ENCODE measurements around the gene PDZD11. TPM values are rescaled to one million over a fixed set of nuclear protein-coding genes. Genes with fewer than 3 reads are reported as not detected.

Gene PDZD11, protein sequence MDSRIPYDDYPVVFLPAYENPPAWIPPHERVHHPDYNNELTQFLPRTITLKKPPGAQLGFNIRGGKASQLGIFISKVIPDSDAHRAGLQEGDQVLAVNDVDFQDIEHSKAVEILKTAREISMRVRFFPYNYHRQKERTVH
- total RNA-seq (ENCODE audit: low replicate concordance): 32.6 and 51.2 TPM in 2 replicates

DNA sequence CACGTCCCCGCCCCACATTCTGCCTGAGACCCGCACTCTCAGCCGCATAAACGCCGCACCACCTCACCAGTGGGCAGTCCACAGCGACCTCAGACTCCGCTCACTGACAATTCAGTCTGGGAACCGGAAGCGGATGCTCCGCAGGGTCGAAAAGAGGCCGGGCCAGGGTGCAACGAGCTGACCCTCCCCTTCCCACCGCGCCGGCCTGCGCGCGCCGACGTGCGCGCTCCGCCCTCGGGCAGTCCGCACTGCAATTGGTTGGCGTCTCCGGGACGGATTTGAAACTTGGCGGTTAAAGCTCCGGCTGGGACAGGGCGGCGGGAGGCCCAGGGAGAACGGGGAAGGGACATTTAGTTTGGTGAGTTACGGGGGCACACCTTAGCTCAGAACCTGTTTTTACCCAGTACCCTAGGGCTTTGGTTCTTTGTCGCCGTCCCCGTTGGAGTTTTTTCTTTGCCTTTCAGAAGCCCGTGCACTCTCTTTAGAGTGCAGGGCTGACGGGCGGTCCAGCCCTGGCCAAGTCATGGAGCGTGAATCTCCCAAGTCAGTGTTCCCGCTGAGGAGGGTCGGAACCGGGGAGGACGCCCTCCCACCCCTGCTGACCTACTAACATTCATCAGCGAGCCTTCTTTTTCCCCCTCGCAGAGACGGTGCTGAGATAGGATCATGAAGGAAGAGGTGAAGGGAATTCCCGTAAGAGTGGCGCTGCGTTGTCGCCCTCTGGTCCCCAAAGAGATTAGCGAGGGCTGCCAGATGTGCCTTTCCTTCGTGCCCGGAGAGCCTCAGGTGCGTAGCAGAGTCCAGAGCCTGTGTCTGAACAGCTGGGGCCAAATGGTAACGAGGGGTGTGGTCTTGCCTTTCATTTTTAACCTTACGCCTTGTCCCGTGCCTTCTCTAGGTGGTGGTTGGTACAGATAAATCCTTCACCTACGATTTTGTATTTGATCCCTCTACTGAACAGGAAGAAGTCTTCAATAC is at the start of gene PDZD11, which contains the start of gene KIF4A:
TSS of gene PDZD11 (minus strand) at position 135 of the 978 bp plus-strand sequence. CDS start 586 bp downstream, outside the sequence.
TSS of gene KIF4A (plus strand) at position 312 of the 978 bp plus-strand sequence. CDS start at position 667, 355 bp downstream.

DNA sequence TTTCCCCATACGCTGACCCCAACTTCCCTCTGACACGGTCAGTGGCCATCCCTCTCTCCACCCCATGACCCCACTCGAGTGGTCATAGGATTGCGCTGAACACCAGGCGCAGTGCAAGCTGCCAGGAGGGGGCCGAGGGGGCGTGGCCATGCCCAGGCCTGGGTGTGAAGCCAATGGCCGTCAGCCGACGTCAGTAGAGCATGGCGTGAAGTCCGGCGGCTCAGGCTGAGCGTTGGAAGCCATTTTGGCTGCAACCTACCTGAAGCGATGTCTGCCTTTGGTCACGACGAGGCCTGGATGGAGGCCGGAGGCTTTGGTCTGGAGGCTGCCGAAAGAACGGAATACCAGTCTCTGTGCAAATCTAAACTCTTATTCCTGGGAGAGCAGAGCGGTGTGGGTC is 7.8 kb downstream of the PDZD11 start, which contains the start of gene RAB41:
TSS of gene RAB41 (plus strand) at position 222 of the 400 bp plus-strand sequence. CDS start at position 268, 46 bp downstream.

DNA sequence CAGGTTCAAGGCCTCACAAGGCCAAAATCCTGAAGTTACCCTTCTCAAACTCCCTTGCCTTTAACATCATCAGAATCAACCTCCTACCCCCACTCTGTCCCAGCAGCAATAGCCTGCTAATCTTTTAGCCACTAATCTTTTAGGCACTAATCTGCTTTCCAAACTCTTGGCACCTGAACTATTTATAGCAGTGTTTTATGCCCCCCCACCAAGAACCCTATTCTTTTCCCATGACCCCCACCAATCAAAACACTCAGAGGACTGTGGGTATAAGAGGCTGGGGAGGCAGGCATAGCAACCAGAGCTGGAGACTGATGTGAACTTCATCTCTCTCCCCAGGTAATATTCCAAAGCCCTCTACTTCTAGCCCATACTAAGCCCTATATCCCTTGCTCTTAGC is 21.7 kb downstream of the PDZD11 start, which contains the start of gene ARR3:
TSS of gene ARR3 (plus strand) at position 301 of the 400 bp plus-strand sequence. CDS start 1,052 bp downstream, outside the sequence.

DNA sequence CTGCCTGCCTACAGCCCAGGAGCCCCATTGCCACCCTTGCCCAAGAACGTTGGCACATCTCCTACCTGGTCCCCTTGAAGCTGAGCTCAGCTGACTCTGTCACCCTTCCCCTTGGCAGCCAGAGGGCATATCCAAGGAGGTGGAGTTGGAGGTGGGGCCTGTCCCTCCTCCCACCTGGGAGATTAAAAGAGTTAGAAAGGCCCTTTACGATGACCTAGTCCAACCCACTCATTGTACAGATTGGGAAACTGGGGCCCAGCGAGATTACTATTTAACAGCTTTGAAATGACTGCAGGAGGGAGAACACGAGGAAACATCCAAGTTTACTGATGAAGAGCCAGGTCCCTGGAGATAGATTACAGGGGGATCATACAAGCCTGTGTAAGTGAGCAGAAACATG is 29.6 kb downstream of the PDZD11 start, which contains the start of gene P2RY4:
TSS of gene P2RY4 (minus strand) at position 101 of the 400 bp plus-strand sequence. CDS start 580 bp downstream, outside the sequence.

Other genes starting within 250 kb of the PDZD11 start
- gene AWAT2, start 240.0 kb downstream of the PDZD11 start, total RNA-seq (ENCODE audit: low replicate concordance): 0.08 TPM in 1 of 2 replicates, not detected in the other
- not detected in 2 replicates for gene OTUD6A, start 227.5 kb downstream of the PDZD11 start, total RNA-seq (ENCODE audit: low replicate concordance)
- 77.4 and 103 TPM in 2 replicates for gene IGBP1, start 156.5 kb downstream of the PDZD11 start, total RNA-seq (ENCODE audit: low replicate concordance)
- gene DGAT2L6, start 112.4 kb downstream of the PDZD11 start, total RNA-seq (ENCODE audit: low replicate concordance): not detected in 2 replicates
- not detected in 2 replicates for gene AWAT1, start 55.3 kb downstream of the PDZD11 start, total RNA-seq (ENCODE audit: low replicate concordance)
- under 0.01 TPM in 1 of 2 replicates, not detected in the other for gene P2RY4, start 29.7 kb downstream of the PDZD11 start, total RNA-seq (ENCODE audit: low replicate concordance)
- gene ARR3, start 21.6 kb downstream of the PDZD11 start, total RNA-seq (ENCODE audit: low replicate concordance): not detected in 2 replicates
- gene RAB41, start 7.8 kb downstream of the PDZD11 start, total RNA-seq (ENCODE audit: low replicate concordance): not detected in 2 replicates
- 0.59 and 5.2 TPM in 2 replicates for gene KIF4A, start 177 bp upstream of the PDZD11 start, total RNA-seq (ENCODE audit: low replicate concordance)
- gene GDPD2, start 133.4 kb upstream of the PDZD11 start, total RNA-seq (ENCODE audit: low replicate concordance): not detected in 2 replicates
- gene DLG3, start 154.9 kb upstream of the PDZD11 start, total RNA-seq (ENCODE audit: low replicate concordance): 15.8 and 17.4 TPM in 2 replicates